ENCODE data around the gene DNAH1.

Gene DNAH1

GRCh38 chr3:52290596-52291507 is 25.3 kb upstream of the DNAH1 start:
- DNase-seq = no peak

DNA sequence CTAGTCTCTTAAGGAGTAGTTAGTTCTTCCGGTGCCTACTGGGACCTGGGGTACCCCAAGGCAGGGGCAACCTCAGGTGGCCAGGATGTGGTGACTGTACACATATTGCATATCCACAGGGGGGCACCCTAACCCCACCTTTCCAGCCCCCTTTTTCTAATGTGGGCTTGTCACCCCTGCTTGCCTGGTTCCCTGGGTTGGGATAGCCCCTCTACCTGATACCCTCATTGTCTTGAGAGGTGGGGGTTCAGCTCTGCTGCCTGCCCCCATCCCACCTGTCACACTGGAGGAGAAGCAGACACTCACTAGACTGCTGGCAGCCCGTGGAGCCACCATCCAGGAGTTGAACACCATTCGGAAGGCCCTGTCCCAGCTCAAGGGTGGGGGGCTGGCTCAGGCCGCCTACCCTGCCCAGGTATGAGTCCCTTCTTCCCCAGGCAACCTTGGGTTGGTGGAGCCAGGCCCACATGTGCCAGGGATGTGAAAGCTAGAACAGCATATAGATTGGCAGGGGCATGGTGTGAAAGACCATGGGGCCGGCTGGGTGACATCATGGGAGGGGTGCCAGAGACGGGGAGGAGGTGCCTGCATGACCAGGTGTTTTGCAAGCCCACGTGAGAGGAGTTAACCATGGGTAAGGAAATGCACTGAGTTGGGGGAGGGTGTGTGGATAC is 24.5 kb upstream of the DNAH1 start:
- DNase-seq = peak in 6 of 51 donors; percentile 10 to 25 (median 12)

DNA sequence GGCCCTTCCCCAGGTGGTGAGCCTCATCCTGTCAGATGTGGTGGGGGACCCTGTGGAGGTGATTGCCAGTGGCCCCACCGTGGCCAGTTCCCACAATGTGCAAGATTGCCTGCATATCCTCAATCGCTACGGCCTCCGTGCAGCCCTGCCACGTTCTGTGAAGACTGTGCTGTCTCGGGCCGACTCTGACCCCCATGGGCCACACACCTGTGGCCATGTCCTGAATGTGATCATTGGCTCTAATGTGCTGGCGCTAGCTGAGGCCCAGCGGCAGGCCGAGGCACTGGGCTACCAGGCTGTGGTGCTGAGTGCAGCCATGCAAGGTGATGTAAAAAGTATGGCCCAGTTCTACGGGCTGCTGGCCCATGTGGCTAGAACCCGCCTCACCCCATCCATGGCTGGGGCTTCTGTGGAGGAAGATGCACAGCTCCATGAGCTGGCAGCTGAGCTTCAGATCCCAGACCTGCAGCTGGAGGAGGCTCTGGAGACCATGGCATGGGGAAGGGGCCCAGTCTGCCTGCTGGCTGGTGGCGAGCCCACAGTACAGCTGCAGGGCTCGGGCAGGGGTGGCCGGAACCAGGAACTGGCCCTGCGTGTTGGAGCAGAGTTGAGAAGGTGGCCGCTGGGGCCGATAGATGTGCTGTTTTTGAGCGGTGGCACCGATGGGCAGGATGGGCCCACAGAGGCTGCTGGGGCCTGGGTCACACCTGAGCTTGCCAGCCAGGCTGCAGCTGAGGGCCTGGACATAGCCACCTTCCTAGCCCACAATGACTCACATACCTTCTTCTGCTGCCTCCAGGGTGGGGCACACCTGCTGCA is 23.7 kb upstream of the DNAH1 start:
- no peak for DNase-seq

DNA sequence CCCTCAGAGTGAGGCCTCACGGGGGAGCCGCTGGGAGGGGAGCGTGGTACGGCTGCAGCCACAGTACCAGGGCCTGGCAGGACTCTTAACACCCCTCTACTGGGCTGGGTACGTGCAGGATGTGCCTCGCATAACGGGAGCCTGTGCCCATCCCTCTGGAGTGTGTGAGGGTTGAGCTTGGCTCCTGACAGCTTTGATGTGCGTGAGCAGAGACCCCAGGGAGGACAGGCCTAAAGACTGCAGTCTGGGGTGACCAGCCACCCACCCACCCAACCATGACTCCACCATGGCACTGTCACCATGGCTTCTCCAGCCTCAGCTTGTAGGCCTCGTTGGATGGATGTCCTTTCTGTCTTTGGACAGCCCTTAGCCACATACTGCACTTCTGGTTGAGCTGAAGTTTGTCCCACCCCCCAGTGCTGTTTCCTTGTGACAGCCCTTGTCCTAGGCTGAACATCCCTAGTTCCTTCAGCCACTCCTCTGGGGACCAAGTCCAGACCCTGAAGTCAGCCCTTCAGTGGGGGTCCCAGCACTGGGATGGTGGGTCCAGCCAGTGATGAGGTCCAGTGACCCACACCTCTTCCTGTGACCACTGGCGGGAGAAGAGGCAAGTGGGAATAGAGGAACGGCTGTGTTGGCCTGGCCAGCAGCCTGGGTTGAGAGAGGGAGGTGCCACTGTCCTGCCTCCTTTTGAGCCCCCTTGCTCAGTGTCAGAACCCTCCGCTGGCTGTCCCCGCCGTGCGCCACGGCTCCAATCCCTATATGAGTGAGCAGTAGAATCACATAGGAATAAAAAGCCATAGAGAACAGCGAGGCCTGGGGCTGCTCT is 22.4 kb upstream of the DNAH1 start:
- no peak for DNase-seq

GRCh38 chr3:52294320-52295150 is 21.6 kb upstream of the DNAH1 start:
- DNase-seq = no peak

DNA sequence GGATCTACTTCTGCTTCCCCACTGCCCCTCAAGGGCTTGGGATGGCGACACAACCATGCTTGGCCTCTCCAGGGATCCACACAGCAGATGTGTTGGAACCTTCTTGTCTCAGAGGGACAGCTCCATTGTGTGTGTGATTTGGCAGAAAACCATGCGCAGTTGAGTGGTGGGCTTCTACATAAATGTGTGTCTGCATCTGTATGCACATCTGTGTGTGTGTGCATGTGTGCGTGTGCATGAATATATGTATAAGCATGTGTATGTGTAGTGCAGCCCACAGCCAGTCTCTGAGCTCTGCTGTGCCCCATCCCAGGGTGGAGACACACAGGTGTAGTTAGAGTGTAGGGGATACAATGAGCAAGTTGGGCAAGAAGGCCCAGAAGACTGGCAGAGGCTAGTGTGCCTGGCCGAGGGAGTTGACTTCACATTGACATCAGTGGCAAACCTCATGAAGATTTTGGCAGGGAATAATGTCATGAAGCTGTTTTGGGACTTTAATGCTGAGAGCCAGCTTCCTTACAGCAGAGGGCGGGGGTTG is 20.4 kb upstream of the DNAH1 start:
- DNase-seq = no peak

DNA sequence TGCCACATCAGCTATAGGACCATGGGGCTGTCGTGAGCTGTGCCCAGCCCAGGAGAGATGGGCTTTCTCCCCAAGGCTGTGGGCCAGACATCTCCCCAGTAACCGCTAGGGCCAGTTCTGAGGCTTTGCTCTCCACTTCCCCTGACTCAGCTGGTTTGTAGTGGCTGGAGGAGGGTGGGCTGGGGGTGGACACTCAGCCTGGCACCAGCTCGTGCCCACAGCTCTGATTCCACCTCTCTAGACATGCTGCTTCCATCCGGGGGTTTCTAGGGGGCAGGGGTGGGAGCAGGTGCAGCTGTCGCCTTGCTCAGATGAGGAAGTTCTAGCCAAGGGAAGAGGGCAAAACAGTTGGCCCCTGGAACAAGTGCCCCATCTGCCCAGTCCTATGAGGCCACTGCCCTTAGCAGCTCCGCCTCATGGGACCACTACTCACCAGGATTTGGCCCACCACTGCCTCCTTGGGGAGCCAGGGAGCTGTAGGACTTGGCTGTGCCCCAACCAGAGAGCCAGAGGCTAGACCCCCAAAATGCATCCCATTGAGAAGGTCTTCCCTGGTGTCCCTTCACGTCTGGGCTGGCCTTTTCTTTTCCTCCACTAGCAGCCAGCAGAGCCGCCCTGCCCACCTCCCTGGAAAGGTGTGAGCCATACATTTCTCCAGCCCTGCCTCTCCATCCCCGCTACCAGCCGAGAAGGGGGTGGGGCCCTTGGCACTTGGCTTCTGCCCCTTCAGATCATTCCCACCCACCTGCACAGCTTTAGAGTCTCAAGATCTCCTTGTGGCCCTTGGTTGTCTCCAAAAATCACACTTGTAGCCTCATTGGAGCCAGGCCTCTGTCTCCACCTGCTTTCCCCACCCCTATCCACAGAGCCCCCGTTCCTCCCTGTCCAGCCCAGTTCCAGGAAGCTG is 18.6 kb upstream of the DNAH1 start:
- DNase-seq = no peak

GRCh38 chr3:52298149-52299098 is 17.7 kb upstream of the DNAH1 start:
- DNase-seq = peak in 12 of 51 donors; percentile 16 to 58 (median 34)

GRCh38 chr3:52299247-52299878 is 16.8 kb upstream of the DNAH1 start:
- no peak for DNase-seq

DNA sequence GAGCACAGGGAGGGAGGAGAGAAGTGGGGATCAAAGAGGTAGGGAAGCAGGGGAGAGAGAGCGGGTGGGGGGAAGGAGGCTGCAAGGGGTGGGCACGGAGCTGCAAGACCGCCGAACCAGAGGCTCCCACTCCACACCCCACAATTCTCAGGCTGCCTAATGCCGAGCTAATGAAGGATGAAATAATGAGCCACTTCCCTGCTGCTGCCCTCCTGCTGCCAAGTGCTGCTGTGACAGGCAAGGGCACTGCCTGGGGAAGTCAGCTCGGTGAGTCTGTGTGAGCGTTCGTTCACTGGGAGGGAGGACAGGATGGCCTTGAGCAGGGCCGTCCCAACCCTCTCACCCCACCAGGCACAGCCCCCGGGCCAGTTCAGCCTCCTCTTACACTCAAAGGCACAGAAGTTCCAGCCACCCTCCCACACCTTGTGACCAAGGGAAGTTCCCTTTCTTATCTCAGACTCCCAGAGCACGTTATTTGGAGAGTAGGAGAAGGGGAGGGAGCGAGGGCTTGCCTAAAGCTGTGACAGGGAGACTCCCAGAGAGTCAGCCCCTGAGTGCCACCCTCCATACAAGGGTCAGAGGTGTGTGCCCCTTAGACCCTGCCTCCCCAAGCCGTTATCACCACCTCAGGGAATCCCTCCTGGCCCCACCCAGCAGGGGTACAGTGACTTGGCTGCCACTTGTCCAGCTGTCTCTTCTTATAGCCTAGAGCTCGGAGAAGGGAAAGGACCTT is 16.1 kb upstream of the DNAH1 start:
- DNase-seq = peak in 9 of 51 donors; percentile 10 to 57 (median 24)

DNA sequence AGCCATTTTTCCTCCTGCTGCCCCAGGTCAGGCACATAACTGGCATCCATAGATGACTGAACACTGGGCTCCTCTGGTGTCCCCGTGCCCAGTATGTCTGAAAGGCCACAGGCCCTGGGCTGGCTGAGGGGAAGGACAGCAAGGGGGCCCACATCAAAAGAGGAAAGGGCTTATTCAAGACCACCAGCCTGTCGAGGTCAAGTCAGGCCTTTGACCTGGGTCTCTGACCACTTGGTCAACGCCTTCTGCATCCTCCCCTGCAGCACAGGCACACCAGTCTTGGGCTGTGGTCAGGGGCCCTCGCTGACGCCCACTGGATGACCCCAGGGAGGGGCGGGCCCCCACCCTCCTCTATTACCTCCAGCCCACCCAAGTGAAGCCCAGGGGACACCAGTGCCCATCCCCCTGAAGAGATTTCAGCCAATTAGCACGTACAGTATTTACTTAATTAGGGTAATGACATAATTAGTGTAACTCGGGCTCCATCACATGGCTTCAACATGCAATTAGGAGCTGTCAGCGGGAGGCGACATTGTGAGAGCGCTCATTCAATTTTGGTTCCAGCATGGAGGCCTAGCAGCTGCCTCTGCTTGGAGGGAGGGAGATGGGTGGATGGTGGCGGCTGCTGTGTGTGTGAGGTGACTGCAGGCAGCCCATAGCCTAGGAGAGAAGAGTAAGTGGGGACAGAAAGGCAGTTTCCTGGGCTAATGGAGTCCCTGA is 13.5 kb upstream of the DNAH1 start:
- DNase-seq = peak in 1 of 51 donors; percentile 4

DNA sequence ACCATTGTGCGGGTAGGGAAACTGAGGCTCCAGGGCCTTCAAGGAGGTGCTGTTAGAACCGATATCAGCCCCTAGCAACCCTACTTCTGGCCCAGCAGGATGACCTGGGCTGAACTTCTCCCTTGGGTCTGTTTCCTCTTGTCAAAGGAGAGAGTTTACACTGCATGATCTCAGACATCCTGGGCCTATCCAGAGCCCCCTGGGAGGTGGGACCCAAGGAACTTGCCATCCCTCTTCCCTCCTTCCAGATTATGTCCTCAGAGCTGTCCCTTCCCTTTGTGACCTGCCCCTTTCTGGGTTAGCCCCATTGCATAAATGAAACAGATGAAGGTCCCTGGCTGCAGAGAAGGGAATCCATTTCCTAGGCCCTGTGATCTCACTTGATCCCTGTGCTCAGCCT is 12.3 kb upstream of the DNAH1 start:
- no peak for DNase-seq

DNA sequence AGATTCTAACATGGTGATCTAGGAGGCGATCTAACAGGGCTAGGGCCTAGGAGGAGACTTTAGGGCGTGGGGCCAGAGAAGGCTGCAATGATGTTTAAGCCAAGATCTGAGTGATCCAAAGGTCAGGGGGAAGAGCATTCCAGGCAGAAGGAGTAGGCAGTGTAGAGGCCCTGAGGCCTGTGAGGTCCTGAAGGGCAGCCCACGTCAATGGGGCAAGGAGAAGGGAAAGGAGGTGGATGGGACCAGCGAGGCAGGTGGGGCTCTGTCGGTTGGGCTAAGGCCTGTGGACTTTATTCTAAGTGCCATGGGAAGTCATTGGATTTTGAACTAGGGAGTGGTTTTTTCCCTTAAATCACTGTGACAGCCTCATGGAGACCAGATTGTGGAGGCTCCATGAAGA is 10.2 kb upstream of the DNAH1 start:
- no peak for DNase-seq

DNA sequence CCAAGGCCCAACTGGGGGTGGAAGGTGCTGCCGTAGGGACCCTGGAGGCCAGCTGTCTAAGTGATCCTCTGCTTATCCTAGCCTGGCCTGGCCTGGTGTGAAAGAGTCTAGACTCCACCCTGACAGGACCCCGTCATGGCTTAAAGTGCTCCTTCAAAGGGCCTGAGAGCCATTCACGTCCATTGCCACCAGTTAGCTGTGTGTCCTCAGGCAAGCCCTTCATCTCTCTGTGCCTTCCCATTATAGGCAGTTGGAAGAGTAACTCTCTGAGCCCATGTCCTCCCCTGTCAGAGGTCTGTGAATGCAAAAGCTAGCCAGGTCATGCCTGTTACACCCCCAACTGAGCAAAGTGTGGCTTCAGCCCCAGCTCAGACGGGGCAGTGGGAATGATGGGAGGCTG is 9.1 kb upstream of the DNAH1 start:
- no peak for DNase-seq

GRCh38 chr3:52308308-52308707 is 7.8 kb upstream of the DNAH1 start:
- DNase-seq = no peak
